ENCODE data around the gene RHPN2.

Gene RHPN2

GRCh38 chr19:33064792-33065550, at the start of gene RHPN2:
Gene RHPN2, minus strand, starts transcription at chr19:33064888. Its CDS starts 36 bp downstream, at chr19:33064852.
- no peak for DNase-seq (ENCODE audit: low spot score)

DNA sequence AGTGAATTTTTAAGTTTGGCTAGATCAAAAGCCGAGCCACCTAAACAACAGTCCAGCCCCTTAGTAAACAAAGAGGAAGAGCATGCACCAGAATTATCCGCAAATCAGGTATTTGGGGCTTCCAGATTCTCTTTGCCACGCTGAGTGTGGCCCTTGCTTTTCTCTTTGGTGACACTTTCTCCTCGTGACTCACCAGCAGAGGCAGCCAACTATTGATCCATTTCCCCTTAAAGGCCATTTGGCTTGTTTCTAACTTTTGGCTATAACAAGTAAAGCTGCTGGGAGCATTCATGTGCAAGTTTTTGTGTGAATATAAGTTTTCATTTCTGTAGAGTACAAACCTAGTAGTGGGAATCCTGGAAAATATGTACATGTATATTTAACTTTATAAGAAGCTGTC, 49.6 kb upstream of the RHPN2 start:
- DNase-seq (ENCODE audit: low spot score), result no peak

GRCh38 chr19:33111587-33111986, 46.9 kb upstream of the RHPN2 start:
- no peak for DNase-seq (ENCODE audit: low spot score)

DNA sequence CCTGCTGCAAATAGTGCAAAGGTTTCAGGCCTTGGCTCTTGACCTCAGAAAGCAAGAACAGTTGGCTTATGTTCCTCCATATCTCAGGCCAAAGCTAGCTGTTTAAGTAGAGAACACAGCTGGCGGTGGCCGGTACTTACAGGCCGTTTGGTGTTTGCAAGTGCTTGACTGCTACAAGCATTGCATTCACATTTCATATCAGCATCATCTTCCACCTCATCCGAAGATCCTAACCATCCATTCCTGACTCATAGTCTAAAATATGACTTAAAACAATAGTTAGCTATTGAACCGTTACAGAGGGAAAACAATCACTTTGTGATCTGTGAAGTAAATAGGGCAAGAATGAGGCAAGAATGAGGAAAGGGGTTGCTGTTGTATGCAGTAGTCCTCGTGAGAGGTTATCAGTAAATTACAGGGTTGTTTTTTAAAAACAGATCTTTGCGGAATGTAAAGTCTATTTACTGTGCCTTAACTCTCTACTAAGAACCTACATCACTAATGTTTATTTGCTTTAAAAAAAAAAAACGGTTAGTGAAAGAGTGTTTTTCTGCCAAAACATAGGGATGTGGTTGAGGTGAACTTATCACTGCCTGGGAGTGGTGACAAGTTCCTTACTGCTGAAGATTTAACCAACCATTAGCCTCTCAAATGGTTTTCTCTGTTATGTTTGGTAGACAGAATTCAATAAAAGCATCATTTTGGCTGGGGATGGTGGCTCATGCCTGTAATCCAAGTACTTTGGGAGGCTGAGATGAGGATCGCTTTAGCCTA, 45.6 kb upstream of the RHPN2 start:
- DNase-seq (ENCODE audit: low spot score), result no peak

DNA sequence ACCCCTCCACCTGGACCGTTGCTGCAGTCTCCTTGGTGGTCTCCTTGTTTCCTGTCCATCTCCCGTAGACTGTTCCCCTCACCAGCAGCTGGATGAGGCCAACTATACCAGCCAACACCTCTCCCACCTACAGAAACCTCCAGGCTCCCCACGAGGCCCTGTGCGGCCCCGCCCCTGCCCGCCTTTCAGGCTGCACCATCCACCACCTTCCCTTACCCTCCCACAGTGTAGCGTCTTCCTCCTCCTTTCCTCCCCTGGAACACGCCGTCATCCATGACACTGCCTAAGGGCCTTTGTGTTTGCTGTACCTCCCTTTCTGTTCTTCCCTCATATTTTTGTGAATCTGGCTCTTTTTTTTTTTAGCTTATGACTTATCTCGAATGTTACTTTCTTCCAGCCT, 43.5 kb upstream of the RHPN2 start:
- DNase-seq (ENCODE audit: low spot score), result no peak

- no peak for DNase-seq (ENCODE audit: low spot score)
Observed at GRCh38 chr19:33102893-33103292, 38.2 kb upstream of the RHPN2 start.

GRCh38 chr19:33100894-33101644, 36.4 kb upstream of the RHPN2 start:
- no peak for DNase-seq (ENCODE audit: low spot score)

DNA sequence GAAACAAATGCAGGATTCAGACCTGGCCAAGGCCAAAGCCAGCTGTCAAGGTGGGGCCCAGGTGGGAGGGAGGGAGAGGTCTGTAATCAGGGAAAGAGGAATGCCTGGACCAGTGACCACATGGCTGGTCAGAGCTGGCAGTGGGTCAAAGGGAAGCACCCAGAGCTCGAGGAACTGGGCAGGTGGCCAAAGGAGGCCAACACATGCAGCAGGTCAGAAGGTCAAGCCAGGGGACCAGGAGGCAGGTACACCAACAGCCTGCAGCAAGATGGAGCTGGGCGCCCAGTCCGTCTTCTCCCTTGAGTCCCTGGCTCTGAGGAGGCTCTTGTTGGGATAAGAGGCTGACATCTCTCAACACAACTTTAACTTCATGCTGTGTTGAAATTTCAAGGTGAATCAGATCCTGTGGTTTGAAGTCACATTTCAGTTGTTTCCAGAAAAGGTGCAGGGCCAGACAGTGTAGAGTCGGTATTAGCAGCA, 33.4 kb upstream of the RHPN2 start:
- DNase-seq (ENCODE audit: low spot score), result no peak

- DNase-seq (ENCODE audit: low spot score), result no peak
Observed at GRCh38 chr19:33096005-33096404, 31.3 kb upstream of the RHPN2 start.

GRCh38 chr19:33094436-33095067, 29.9 kb upstream of the RHPN2 start:
- no peak for DNase-seq (ENCODE audit: low spot score)

DNA sequence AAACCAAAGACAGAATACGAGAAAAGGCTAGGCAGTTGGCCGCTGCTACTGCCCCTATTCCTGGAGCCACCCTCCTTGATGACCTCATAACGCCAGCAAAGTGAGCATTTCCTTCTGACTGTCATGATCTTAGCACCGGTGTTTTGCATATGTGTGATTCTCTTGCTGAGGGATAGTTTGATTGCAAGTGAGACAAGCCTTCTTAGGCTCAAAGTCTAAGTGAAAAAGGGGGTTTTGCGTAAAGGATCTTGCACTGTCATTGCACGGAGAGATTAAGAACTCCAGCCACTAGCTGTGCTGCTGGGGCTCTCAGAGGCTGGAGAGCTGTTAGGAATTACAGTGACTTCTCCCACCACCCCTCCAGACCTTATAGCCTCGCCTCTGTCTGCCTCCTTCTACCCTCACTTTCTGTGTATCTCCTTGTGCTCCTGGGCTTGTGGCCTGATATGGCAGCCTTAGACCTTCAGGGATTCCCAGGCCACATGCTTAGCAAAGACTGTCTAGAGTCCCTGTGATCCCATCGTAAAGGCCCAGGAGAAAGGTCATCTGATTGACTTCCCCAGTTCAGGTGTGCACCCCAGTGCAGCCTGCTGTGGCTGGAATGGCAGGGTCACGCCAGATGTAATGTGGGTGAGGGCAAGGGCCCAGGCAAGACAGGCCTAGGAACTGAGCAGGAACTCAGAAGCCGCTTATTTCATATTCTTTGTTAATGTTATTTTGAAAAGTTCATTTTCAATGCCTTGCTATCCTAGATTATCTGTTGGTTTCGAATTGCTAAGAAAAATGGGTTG, 28.9 kb upstream of the RHPN2 start:
- no peak for DNase-seq (ENCODE audit: low spot score)

- DNase-seq (ENCODE audit: low spot score), result no peak
Observed at GRCh38 chr19:33090179-33090578, 25.5 kb upstream of the RHPN2 start.

GRCh38 chr19:33089010-33089409, 24.3 kb upstream of the RHPN2 start:
- DNase-seq (ENCODE audit: low spot score), result no peak

GRCh38 chr19:33086955-33087354, 22.3 kb upstream of the RHPN2 start:
- no peak for DNase-seq (ENCODE audit: low spot score)

GRCh38 chr19:33085570-33086128, 21.0 kb upstream of the RHPN2 start:
- no peak for DNase-seq (ENCODE audit: low spot score)

GRCh38 chr19:33080761-33081681, 16.3 kb upstream of the RHPN2 start, which contains the start of gene GPATCH1:
Gene GPATCH1, plus strand, starts transcription at chr19:33081181. Its CDS starts 13 bp downstream, at chr19:33081194.
- peak; percentile 73 for DNase-seq (ENCODE audit: low spot score)

GRCh38 chr19:33075519-33075918, 10.8 kb upstream of the RHPN2 start:
- no peak for DNase-seq (ENCODE audit: low spot score)

DNA sequence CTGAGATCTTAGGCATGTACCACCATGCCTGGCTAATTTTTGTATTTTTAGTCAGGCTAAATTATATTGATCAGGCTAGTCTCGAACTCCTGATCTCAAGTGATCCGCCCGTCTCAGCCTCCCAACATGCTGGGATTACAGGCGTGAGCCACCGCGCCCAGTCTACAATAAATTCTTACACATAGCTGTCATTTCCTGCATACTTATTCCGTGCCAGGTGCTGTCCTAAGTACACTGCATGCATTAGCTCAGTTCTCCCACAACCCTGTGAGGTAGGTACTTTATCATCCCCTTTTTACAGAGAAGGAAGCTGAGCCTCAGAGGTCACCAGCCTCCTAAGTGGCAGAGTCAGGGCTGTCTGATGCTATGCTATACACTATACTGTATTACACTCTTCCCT, 7.2 kb upstream of the RHPN2 start:
- no peak for DNase-seq (ENCODE audit: low spot score)

DNA sequence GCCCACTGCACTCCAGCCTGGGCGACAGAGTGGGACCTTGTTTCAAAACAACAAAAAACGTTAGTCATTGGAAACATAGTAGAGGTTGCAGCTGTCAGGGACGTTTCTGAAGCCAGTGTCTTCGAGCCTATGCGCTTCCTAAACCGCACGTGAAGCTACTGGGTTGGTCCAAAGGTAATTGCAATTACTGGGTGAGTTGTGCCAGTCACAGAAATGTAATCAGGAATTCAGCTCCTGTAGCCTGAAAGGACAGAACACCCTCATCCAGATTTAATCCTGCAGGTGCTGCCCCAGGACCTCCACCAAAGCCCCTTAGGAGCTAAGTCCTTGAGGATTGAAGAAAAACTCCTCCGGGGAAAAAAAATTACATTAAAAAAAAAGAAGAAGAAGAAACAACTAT, 2.4 kb upstream of the RHPN2 start:
- no peak for DNase-seq (ENCODE audit: low spot score)

DNA sequence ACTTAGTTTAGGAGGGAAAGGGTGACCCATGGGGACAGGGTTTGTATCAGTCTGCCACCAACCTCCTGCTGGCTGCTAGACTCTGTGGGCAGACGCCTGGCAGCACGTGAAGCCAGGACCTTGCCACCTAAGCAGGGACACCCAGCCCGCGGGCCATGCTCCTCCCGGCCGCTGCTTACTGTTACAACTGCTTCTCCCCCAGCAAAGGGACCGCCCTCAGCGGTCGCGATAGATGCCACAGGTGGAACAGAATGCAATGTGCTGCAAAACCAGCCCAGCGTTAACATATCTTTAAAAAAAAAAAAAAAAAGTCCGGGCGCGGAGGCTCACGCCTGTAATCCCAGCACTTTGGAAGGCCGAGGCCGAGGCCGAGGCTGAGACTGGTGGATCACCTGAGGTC, 1.9 kb upstream of the RHPN2 start:
- DNase-seq (ENCODE audit: low spot score), result no peak
